SKM-1 treated with dmso at 0.1 percent for 144 hours (cell line): Measurements from ENCODE around the gene APH1A.
A peak's percentile ranks its signal among the peaks of the same experiment; 100 is the strongest.
"Not testable (repeated sequence)": the region's sequence is repeated elsewhere in the genome, so short reads cannot be mapped to it uniquely, and the experiment has no call there.

Source experiments
- DNase-seq: peaks from one replicate; lab custom pipeline; 2025; ENCODE audit not compliant: unreplicated experiment; lab: John Stamatoyannopoulos, UW

Gene APH1A

DNA sequence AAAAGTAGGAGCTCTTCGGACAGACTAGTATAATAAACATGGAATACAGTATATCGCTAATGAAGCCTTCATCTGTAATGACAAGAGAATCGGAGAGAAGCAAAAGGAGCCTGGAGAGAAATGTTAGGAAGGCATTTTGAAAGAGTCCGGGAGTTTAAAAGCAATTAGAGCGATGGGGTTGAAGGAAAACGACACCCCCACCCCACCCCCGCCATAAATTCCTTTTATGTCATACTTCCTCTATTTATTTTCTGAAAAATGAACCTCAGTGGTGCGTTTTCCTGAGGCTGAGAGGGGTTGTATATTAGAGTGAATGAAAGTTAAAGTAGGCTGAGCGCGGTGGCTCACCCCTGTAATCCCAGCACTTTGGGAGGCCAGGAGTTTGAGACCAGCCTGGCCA, 635 bp upstream of the APH1A start:
- DNase-seq: no peak

- DNase-seq: no peak
Observed at GRCh38 chr1:150268340-150268704, 494 bp downstream of the APH1A start.

DNA sequence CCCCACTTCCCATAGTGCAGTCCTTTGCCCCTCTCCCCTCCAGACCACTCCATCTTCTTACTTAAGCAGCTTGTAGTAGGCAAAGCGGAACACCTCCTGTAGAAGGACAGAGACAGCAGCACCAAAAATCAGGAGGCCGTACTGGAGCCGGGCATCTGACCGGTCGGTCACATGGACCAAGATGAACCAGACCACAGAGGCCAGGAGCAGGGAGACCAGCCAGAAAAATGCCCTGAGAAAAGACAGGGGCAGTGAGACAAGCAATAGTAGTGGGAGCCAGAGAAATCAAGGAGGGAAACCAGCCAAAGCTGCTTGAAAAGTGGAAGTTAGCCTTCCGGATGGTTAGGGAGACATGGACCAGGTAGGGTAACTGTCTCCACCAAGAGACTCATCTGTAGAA, 920 bp downstream of the APH1A start:
- no peak for DNase-seq

GRCh38 chr1:150263549-150263948, 5.3 kb downstream of the APH1A start:
- DNase-seq: no peak

DNA sequence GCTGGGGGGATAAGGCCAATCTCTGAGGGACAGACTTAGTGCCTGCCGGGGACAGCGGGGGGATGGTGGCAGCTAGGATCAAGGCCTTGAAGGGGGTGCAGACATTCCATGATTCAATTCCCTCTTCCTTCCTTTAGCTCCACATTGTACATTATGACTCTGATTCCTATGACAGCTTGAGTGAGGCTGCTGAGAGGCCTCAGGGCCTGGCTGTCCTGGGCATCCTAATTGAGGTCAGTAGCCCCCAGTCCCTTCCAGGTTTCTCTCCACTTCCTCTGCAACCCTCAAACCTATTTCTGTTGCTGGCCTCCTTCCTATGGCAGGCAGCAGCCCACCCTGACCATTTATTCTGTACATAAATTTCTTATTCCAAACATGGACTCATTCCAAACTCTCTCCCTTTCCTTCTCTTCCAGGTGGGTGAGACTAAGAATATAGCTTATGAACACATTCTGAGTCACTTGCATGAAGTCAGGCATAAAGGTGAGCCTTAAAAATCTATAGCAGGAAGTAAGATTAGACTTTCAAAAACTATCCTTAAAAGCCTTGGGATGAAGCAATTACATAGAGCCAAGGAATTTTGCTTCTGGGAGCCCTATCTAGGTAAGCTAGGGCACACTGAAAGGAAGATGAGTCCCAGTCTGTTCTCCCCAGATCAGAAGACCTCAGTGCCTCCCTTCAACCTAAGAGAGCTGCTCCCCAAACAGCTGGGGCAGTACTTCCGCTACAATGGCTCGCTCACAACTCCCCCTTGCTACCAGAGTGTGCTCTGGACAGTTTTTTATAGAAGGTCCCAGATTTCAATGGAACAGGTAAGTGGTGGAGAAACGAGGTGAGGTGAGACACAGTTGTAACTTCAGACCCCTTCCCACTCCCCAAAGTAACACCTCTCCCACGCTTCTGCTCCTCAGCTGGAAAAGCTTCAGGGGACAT, 6.2 kb downstream of the APH1A start:
- DNase-seq: no peak

DNA sequence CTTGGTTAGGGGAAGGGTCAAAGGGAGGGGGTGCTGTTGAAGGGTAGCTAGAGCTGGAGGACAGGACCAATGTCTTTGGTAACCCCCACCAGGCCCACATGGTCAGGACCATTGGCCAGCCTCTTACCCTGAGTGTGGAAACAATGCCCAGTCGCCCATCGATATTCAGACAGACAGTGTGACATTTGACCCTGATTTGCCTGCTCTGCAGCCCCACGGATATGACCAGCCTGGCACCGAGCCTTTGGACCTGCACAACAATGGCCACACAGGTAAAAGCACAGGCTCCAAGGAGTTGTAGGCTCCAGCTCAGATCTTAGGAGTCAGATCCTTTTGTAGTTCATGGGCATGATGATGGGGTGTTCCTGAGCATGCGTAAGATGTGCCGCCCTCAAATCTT, 7.4 kb downstream of the APH1A start:
- no peak for DNase-seq

- DNase-seq: no peak
Observed at GRCh38 chr1:150259758-150260669, 8.8 kb downstream of the APH1A start.

DNA sequence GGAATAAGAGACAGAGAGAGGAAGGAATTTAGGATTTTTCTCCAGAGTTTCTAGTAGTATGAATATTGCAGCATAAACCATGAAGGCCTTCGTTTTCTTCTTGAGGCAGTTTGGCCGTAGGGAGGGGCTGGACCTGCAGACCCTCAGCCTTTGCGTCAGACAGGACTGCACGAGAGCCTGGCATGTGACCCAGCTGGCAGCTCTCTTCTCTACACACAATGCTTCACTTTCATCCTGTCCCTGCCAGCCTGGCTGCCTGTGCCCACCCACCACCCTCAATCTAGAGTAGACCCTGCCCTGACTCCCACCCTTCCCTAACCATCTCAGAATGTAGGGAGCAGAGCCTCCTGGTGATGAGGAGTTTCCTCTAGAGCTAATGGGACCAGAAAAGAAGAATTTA, 9.6 kb downstream of the APH1A start:
- no peak for DNase-seq

- DNase-seq: no peak
Observed at GRCh38 chr1:150257624-150258585, 10.9 kb downstream of the APH1A start, which contains the start of gene CA14. Gene CA14, plus strand, starts transcription at chr1:150257774. Its CDS starts 355 bp downstream, at chr1:150258129.

DNA sequence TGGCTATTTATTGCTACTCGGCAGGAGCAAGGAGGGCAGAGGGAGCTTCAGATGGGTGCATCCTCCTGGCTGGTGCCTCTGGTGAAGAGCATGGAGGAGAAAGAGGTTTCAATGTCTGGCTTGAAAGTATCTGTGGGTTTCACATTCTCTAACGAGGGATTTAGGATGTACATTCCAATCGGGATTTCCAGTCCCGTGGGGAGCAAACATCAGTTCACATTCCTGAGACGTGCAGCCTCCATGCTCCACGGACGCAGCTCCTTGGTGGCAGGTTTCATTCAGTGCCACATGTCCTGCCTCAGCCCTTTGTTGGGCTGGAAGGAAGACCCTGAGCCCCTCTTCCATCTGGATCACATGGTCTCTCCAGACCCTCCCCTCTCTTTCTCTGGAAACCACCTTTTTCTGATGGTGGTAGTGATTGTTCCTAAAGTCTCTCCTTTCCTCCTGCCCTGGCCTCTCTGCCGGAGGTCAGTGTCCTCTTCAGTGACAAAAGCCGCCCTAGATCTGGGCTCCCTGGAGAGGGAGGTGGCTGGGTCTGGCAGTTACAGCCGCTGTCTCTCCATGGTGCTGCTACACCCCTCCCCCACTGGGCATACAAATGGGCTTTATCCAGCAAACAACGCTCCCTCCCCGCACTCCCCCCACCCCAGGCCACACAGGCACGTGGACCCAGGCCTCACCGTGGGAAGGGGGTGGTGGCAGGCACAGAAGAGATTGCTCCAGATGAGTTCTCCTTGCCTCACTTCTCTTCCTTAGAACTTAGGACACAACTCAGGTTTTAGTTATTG, 12.1 kb downstream of the APH1A start:
- DNase-seq: no peak

DNA sequence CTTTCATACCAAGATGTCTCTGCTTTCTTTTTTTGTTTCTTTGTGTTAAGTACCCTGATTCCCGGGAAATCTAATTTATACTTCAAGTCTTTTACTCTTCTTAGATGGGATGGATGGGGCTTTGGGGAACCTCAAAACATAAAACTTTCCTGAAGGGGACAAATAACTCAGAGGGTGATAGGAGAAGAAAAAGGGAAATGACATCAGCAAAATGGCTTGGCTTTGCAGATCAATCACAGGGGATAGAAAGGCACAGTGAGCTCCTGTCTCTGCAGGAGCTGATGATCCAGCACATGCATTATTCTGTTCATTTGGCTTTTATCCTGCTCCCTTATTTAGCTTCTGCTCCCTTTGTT, 12.6 kb downstream of the APH1A start:
- no peak for DNase-seq

DNA sequence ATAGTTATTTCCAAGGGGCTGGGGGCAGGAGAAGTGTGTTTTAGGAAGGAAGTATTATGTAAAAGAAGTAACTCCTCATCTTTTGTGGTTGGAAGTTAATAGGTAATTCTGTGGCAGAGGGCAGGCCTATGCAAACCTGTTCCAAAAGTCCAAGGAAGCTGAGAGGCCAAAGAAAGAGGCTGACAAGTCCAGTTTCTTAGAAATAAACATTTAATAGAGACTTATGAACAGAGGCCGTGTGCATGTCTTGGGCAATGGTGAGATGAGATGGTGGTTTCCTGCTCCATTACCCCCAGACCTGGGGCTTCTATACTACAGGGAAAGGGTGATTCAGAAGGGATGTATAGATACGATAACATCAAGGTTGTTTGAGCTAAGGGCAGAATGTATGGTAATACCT, 18.9 kb downstream of the APH1A start:
- no peak for DNase-seq

DNA sequence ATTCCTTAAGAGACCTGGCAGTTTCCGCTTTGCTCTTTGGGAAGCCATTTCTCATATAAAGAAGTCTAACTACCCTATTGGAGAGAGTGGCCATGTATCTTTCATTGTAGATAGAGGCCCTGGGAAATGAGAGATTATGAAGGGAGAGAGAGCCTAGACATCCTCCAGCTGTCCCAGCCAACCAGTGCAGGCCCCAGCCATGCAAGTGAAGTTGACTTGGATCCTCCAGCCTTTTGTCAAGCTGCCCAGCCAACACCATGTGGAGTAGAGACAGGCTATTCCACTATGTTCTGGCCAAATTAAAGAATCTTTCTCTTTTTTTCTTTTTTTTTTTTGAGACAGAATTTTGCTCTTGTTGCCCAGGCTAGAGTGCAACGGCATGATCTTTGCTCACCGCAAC, 25.8 kb downstream of the APH1A start:
- no peak for DNase-seq

DNA sequence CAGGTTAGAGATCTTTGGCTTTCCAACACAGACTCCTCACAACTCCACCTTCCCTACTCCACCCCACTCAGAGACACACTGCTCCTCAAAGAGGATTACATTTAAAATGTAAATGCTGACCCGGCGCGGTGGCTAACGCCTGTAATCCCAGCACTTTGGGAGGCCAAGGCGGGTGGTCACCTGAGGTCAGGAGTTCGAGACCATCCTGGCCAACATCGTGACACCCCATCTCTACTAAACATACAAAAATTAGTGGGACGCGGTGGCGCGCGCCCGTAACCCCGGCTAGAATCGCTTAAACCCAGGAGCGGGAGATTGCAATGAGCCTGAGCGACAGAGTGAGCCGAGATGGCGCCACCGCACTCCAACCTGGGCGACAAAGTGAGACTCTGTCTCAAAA, 31.1 kb downstream of the APH1A start:
- no peak for DNase-seq

DNA sequence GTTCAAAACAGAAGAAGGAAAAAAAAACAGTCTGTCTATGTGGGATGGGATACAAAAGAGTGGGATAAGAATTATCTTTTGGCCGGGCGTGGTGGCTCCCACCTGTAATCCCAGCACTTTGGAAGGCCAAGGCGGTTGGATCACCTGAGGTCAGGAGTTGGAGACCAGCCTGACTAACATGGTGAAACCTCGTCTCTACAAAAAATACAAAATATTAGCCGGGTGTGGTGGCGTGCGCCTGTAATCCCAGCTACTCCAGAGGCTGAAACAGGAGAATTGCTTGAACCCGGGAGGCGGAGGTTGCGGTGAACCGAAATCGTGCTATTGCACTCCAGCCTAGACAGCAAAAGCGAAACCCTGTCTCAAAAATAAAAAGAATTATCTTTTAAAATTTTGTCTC, 31.6 kb downstream of the APH1A start:
- DNase-seq: not testable (repeated sequence)

- no peak for DNase-seq
Observed at GRCh38 chr1:150236614-150237100, 32.2 kb downstream of the APH1A start.

GRCh38 chr1:150235852-150236613, 32.8 kb downstream of the APH1A start, which contains the start of gene ANP32E:
Gene ANP32E, minus strand, starts transcription at chr1:150236112. Its CDS starts 326 bp downstream, at chr1:150235786.
- peak; percentile 100 for DNase-seq

DNA sequence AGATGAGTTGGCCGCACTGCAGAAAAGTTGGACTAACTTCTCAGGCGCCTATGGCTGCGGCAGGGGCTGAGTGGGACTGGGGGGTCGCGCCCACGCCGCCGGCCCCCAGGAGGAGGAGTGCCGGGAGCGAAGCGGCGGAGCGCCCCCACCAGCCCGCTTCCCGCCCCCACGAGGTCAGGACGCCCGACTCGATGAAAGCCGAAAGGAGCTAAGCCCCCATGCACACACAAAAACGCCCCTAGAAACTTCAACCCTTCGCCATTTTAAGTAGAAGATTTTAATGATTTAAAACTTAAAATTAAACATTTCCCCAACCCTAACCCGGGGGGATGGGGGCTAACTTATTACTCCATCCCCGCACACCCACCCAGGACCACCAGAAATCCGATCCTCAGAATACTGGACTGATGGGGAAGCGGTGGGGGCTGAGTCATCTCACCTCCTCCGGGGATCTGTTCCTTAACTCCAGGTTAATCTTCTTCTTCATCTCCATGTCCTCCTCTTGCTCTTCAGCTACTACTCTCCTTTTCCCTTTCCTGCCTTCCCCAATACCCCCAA, 33.4 kb downstream of the APH1A start:
- DNase-seq: no peak
